ENCODE data around the gene MARCHF3.

- no peak for TF ChIP-seq POLR2AphosphoS5 (IDR thresholded peaks at IDR 0.05; ENCODE audit: low read depth, low read length)
- no peak for TF ChIP-seq TAF1 (IDR thresholded peaks at IDR 0.05; ENCODE audit: borderline replicate concordance, low read depth, low read length)
- TF ChIP-seq POLR2A (IDR thresholded peaks at IDR 0.05; ENCODE audit: low read depth, low read length), result no peak
These were observed 175.1 kb downstream of the MARCHF3 start for GRCh38 chr5:126855266-126855665.

Data from GM12892 (cell line).